ENCODE measurements around the gene GRPEL1.
"Not testable (repeated sequence)": the region's sequence is repeated elsewhere in the genome, so short reads cannot be mapped to it uniquely, and the experiment has no call there.

The GRPEL1 gene

DNA sequence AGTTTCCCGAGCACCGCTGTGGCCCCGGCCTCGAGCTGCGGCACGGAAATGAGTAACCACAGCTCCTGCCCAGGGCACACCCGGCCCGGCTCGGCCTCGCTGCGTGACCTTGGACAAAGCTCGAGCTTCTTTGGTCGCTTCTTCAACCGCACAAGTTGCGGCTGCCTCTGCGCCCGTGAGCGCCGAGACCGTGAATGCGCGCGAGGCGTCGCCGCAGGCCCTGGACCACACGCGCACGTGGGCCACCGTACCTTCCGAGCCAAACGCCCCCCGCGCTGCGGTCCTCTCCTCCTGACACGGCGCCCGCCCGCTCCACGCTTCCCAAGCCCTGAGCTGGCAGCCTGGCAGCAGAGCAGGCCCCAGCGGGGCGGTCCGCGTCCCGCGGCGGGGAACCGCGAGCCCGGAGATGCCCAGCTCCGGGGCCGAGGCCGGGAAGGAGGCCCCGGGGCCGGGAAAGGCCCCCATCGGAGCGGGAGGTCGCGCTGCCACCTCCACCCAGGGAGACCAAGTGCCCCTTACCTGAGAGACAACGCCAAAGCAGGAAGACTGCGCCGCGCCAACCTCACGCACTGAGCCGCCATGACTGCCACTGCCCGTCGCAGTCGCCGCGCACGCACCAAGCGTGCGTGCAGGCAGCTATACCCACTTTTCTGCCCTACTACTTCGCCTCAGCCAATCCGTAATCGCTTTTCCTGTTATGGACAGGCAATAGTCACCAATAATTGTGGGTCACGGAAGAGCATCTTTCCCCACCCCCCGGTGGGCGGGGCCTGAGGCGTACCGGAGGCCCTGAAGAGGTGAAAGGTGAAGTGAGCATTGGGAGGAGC lies at the start of gene GRPEL1:
Gene GRPEL1 (minus strand): TSS at position 613 of the 827 bp plus-strand sequence. CDS start 32 bp downstream, at position 581.
- peak; percentile 97 for FAIRE-seq

DNA sequence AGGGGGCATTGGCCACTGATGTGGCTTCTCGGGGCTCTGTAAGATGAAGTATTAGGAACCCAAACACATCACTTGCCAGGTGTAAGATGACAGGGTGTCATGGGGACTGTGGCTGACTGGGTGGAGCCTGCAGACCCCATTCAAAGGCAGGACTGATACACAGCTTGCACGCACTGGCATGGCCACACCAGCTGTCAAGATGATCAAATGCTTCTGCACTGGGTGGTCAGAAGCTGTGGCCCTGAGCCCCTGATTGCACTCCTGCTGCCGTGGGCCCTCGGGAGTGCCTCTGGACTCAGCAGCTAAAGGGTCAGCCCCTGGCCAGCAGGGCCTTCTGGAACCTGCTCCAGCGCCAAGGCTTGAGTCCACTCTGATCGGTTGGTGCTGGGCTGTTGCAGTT lies 48.8 kb upstream of the GRPEL1 start:
- FAIRE-seq: no peak

DNA sequence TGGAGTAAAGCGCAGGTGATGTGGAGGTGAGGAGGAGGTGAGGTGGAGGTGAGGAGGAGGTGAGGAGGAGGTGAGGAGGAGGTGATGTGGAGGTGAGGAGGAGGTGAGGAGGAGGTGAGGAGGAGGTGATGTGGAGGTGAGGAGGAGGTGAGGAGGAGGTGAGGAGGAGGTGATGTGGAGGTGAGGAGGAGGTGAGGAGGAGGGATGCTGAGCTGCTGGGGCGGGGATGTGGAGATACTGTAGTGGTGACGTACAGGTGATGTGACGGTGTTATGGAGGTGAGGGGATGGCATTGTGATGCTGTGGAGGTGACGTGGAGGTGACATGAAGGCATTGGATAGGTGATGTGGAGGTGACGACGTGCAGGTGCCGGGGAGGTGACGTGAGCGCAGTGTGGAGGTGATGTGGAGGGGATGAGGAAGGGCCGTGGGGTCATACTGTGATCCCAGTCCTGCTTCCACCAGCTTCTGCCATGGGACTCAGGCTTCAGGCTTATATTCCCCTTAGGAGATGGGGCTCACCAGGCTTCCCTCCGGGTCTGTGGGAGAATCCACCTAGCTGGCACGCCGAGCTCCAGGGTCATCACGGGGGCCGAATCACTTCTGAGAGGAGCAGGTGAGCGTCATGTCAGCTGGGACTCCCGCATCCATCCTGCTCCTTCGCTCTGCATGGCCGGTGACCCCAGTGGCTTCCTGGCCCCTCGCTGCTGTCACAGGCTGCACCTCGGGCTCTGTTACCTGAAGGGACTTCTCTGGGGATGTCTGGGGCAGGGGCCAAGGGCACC lies 47.9 kb upstream of the GRPEL1 start:
- FAIRE-seq: no peak

DNA sequence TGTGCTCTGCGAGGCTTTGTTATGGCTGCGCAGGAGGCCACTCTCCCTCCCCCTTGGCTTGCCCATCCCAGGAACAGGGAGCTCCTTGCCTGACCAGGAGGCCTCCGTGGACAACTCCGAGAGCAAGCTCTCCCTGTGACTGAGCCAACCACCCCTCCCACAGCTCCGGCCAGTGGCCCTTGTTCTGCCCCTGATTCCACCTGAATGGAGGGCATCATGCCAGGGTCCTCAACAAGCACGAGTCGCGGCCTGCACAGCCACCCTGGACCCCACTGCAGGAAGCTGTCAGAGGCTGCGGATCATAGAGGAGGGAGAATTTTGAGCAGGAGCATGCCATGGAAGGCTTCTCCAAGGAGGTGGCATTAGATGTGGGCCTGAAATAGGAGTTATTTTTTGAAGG lies 44.8 kb upstream of the GRPEL1 start:
- no peak for FAIRE-seq

DNA sequence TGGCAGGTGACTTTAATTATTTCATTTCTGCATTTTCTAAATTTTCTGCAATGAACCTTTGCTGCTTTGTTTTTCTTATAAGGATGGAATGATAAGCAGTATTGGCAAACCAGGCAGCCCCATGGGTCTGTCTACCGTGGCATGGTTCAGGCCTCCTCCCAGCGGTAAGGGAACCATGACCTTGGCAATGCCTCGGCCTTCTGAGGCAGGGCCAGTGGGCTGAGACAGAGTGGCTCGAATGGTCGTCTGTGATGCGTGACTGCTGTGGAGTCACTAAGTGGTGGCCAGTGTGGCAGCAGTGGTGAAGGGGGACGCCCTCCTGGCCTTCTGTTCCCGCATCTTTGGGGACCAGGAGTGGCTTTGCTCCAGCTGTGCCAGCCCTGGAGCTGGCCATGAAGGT lies 43.6 kb upstream of the GRPEL1 start:
- no peak for FAIRE-seq

DNA sequence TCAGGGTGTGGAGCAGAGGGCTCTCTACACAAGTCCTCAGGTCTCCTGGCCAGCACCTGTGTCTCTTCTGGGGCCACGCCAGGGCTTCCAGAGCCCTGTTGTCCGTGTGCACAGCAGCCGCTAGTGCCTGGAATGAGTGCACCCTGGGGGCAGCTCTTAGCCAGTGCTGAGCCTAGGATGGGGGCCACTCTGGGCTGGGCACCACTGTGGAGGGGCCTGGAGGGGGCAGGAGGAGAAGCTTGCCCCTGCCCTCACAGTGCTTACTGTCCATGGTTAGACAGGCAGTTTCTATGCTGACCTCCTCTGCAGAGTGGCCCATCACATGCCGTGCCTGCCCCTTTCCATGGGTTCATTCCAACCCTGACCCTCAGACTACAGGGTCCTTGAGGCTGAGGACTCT lies 42.7 kb upstream of the GRPEL1 start:
- FAIRE-seq: no peak

DNA sequence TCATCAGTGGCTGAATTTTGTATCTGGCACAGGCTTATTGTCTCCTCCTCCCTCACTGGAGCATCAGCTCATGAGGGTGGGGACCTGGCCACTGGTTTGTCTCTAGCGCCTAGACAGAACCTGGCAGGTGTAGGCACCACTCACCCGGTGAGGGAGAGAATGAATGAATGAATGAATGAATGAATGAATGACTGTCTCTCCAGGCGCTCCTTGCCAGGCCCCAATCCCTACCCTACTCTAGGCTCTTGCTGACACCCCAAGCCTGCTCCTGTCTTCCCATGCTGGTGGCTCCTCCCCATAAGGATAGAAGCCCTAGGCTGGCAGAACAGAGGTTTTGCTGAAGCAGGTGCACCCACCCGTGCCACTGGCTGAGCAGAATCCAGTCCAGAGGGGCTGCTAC lies 41.3 kb upstream of the GRPEL1 start:
- no peak for FAIRE-seq

DNA sequence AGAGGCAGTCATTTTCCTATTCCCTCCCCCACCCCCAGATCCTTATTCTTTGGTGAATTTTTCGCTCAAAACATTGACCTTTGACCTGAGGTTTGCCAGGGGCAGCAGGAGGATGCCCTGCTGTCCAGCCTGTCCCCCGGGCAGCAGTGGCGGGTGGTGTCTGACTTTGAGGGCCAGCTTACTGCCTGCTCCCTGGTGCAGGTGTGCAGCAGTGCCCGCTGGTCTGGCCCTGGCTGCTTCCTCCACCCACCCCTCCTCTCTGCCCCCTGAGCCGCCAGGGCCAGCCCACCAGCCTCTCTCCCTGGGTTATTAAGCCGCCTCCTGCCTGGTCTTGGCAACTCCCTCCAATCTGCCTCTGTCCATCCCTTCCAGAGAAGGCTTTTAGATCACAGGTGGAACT lies 40.8 kb upstream of the GRPEL1 start:
- FAIRE-seq: no peak

DNA sequence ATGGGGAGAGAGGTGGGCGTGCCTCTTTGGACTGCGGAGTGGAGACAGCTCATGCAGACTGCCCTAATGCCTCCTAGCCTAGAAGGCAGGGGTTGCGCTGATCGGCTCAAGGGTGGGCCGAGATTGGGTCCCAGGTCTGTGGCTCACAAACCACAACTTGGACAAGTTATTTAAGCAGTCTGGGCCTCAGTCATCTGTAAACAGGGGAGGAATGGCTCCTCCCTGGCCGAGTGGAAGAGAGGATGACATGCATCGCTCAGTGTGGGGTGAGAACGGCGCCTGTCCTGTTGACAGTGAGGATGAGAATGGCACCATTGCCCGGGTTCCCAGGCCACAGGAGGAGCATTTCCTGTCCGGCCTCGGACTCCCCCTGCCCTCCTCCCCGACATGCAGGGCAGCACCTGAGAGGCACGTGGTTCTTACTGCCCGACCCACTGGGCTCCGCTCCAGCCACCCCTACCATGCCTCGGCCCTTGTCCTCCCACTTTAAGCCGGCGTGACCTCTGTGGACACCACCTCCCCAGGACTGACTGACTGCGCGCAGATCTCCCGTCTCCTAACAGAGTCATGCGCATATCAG lies 40.3 kb upstream of the GRPEL1 start:
- FAIRE-seq: no peak

DNA sequence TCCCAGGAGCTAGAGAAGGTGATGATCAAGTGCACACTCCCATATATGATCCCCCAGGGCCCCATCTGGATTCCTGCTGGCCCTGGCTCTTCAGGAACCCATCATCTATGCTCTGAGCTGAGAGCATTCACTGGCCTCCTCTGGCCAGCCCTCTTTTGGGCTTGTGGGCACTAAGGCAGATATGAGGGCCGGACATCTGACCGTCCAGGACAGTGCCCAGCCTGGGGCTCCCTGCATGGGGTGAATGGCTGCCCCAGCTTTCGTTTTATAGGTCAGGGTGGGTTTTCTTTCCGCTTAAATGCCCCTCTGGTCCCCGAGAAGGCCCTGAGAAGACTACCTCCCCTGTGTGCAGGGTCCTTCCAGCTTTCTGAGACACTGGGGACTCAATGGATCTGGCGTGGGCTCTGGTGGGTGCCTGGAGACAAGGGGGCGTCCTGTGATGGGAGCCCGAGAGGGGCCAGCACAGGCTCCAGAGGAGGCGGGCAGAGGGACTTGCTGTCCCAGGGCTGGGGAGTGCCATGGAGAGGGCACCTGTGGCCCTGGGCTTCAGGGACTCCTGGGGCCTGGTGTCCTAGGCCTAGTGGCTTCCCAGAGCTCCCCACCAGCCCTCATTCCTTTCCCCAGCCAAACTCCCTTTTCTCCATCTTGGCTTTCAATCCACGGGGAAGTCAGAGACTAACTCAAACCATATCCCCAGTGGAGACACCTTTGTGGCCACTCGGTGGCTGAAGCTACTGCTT lies 39.5 kb upstream of the GRPEL1 start:
- FAIRE-seq: no peak

DNA sequence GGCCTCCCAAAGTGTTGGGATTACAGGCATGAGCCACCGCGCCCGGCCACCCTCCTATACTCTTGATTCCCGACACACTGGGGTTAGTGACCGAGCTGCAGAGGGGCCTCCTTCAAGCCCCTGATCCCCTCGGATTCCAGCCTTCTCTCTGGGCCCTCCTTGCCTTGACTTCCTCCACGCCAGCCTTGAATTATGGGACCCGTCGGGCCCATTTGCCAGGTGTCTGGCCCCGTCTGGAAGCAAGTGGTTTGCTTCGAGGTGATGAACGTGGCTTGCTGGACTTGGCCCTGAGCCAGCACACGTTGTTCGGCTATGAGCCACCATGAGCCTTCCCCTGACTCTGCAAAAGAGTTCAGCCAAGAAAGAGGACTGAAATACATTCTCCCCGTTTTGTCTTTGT lies 37.4 kb upstream of the GRPEL1 start:
- FAIRE-seq: no peak

DNA sequence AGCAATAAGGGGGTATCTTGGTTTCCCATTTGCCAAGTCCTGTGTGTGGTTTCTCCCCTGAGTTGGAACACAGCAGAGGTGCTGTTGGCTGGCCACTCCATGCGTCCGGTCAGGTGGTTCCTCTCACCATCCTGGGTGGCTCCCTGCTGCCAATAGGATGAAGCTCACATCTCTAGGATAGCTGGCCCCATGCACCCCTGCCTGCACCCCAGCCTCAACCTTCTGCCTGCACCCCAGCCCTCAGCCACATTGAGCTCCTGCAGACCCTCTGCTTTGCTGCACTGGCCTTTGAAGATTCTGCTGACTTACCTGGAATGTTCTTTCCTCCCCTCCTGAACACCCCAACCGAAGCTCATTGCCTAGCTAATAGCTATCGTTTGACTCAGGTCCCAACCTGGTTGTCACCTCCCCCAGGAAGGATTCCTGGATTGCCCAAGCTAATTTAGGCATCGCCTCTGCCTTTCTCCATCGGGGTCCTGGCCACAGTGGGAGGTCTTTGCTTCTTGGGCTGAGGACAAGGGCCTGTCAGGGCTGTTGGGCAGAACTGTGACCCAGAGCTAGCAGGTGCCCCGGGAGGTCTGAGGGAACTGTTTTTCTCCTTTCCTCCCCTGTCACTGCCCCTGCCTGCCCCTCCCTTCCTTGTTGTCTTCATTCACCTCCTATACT lies 36.6 kb upstream of the GRPEL1 start:
- no peak for FAIRE-seq

DNA sequence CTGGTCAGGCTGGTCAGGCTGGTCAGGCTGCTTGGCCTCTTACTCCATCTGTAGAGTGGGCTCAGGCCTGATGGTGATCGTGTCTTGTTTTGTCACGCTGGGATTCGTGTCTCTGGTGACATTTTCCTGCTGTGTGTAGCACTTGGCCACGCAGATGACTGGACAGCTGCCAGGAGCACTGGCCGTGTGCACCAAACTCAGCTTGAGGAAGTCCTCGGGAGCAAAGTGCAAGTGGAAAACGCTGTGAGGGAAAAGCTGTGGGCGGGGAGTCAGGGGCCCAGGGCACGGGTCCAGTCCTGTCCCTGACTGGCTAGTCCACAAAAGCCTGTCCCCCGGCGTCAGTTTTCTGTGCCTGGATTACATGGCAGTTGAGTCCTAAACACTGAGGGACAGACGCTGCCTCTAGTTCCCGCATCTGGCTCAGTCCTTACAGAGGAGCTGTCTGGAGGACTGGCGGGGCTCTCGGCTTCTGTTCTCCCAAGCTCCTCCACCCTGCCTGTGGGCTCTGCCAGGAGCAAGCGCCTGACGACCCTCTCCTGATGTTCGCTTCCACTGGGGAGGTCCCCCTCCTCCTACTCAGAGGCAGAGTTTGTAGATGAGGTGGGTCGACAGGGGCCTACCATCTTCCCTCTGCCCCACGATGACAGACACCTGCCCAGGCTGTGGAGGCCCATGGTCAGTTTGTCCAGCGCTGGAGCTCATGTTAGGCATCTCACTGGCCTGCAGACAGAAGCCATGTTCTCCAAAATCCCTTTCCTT lies 35.9 kb upstream of the GRPEL1 start:
- no peak for FAIRE-seq

DNA sequence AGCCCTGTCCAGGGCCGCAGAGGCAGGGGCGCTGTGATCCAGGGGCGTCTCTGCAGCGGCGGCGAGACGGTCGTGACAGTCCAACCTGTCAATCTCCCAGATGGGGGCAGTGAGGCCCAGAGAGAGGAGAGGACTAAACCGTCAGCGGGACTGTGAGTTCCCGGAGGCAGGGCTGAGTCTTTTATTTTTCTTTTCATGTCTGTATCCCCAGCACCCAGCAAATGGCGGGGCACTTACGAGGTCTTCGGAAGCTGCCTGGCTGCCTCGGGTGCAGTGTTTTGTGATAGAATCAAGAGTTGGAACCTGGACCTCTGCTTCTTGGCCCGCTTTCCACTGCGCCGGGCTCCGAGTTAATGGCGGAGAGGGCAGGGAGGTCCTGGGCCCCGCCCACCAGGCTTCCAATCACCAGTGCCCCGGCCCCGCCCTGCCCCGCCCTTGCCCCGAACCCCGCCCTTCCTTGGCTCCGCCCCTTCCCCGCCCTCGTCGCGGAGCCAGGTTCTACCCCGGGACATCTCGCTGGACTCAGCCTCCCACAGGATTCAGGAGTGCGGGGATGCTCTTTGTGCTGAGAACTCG lies 35.3 kb upstream of the GRPEL1 start:
- FAIRE-seq: no peak

DNA sequence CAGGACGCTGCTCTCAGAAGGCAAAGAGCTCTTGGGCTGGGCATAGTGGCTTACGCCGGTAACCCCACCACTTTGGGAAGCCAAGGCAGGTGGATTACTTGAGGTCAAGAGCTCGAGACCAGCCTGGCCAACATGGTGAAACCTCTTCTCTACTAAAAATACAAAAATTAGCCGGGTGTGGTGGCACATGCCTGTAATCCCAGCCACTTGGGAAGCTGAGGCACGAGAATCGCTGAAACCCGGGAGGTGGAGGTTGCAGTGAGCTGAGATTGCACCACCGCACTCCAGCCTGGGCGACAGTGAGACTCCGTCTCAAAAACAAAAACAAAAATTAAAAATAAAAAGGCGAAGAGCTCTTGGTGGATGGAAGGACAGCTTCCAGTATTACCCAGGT lies 34.6 kb upstream of the GRPEL1 start:
- FAIRE-seq: not testable (repeated sequence)

DNA sequence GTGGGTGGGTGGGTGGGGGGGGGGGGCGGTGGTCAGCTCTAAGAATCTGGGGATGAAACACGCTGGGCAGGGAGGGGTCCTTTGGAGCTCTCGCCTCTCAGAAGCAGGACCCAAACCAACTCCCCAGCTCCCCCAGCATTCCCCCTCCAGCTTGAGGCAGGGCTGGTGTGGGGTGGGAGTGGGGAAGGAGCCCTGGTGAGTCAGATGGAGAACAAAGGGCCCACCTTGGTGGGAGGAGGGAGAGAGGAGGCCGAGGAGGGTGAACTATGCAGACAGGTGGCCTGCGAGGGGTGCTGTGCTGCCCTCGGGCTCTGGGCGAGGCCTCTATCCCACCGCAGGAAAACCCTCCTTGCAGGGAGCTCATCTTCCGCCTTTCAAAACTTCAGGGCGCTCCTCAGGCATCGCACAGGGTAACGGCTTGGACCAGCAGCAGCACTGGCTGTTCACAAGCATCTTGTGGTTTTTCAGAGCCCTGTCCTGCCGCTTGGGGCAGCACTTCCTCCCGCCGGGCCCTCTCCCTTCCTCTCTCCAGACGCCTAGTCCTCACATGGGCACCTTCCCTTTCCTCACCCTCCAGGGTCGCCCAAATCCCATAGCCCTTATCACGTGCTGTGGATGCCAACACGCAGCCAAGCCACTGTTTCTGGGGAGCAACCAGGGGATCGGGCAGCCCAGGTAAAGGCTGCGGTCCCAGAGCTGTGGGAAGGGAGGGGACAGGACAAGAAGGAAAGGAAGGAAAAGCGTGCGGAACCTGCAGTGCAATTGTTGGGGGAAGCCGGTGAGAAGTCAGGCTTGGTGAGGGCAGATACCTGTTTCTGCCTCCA lies 34.0 kb upstream of the GRPEL1 start:
- FAIRE-seq: peak; percentile 8

DNA sequence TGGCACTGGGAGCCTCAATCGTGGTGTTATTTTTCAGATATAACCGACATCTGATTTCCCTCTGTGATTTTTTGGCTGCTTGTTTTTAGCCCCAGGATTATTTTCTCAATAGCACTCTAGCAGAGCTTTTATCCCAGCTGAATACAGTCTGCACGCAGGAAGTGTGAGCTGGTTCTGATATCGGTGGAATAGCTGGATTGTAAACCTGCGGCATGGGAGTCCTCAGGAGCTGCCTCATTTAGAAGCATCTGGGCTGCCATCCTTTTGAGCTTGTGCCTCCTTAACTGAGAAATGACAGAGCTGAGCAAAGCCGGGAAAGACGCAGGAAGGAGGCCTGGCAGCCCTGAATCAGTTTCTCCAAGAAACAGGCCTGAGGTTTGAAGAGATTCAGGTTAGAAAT lies 28.4 kb upstream of the GRPEL1 start:
- FAIRE-seq: no peak

DNA sequence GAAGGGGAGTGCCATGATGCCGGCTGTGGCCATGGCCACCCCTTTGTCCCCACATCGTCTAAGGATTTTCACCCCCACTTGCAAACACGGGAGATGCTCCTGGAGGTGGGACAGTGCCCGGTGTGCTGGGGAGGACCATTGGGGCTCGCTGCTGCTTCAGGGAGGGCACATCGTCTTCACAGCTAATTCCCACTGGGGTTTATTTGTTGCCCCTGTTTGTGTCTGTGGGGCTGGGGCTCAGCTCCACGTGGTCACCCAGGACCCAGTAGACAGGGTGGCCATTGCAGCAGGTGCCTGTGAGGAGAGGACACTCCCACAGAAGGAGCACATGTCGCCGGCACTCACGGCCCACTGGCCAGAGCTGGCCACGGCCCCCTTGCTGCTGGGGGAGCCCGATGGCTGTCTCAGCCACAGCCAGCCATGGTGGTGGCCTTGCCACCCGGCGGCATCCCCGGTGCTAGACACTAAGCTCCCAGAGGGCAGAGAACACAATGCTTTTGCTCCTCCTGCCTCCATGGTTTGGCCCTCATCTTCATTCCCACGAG lies 27.8 kb upstream of the GRPEL1 start:
- no peak for FAIRE-seq

DNA sequence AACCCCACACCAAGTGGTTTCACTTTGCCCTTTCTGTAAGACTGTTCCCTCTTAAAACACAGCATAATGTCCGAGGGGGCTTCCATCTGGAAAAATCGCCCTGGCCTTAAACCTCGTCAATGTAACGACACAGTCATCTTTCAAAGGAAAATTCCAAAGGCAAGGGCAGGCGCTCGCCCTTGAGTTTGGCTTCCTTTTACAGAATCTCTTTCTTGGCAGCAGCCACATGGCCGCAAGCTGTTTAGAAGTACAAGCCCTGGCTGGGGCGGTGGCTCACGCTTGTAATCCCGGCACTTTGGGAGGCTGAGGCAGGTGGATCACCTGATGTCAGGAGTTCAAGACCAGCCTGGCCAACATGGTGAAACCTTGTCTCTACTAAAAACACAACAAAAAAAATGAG lies 27.1 kb upstream of the GRPEL1 start:
- no peak for FAIRE-seq

DNA sequence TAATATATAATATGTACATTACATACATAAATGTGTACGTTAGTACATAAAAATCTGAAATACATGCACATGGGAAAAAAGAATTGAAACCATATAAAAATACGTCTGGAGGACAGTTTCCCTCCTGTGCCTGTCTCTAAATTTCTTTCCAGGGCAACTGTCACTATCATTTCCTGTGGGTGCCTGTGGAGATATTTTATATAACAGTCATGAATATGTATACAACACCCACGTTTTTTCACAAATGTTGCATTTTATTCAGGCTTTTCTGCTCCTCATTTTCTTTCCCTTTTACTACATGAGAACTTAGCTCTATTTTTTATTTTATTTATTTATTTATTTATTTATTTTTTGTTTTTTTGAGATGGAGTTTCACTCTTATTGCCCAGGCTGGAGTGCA lies 24.2 kb upstream of the GRPEL1 start:
- no peak for FAIRE-seq
